HCT116 (cell line): ENCODE data around the gene ALK. TPM values are rescaled to one million over a fixed set of nuclear protein-coding genes. Genes with fewer than 3 reads are reported as not detected.

Experiments
- ATAC-seq: fragments of 200-7000 bp; cut with Tn5 transposase; 2 replicates; pipeline ENCODE4 v1.9.1; 2020; ENCODE audit warnings: mild to moderate bottlenecking, moderate library complexity
- BruUV-seq: library from RNA; stranded (reverse); fragments of 400-500 nt; replicated peaks from 2 replicates; lab custom pipeline; 2021; lab: Mats Ljungman, UMichigan
- CTCF ChIA-PET: fragments of 300-600 bp; sonication (Branson Sonifier 250); formaldehyde crosslinking; loops from one replicate; lab custom pipeline; 2021; ENCODE audit warnings: antibody characterized with exemption; lab: Charles Lee
- POLR2A ChIA-PET: fragments of 300-600, 350-600 bp; sonication (Branson Sonifier 250); formaldehyde crosslinking; loops from one replicate; lab custom pipeline; 2021; ENCODE audit warnings: antibody characterized with exemption; lab: Charles Lee
- RAD21 ChIA-PET, 2 experiments: fragments of 300-600 bp; sonication (Branson Sonifier 250); formaldehyde crosslinking; loops; one replicate each; lab custom pipeline; 2023; ENCODE audit warnings: low total read pairs in 2 of 2; ENCODE audit not compliant: uncharacterized antibody in 2 of 2, unreplicated experiment in 2 of 2, low non-redundant PET in 1 of 2; lab: Charles Lee
- DNase-seq: peaks from one replicate; pipeline ENCODE4 v3.0.0-alpha.2; 2010; ENCODE audit warnings: low read depth, low spot score
- H2AFZ ChIP-seq: fragments of 200-600 bp; shearing (Covaris generic), sonication (generic); 2 replicates; pipeline ENCODE4 v1.6.1; 2017; ENCODE audit warnings: low read depth, mixed run types, mixed read lengths, antibody characterized with exemption, low read length; ENCODE audit not compliant: poor library complexity, severe bottlenecking
- H3K27ac ChIP-seq: 2 replicates; pipeline ENCODE4 v1.5.1; 2012; ENCODE audit warnings: low read depth, low read length
- H3K27me3 ChIP-seq: fragments of 200-600 bp; sonication (generic); 2 replicates; pipeline ENCODE4 v1.6.1; 2016; ENCODE audit warnings: mixed run types, low read length, mixed read lengths; ENCODE audit not compliant: insufficient read depth
- H3K36me3 ChIP-seq, 2 experiments: fragments of 200-500 bp in 1 of 2; fragments of 200-600 bp in 1 of 2; sonication (Bioruptor generic) in 1 of 2; sonication (generic) in 1 of 2; 2 replicates each; pipeline versions ENCODE4 v1.5.1 to v1.6.1; 2014 to 2016; ENCODE audit warnings: low read length in 2 of 2, inconsistent platforms in 1 of 2, mixed read lengths in 1 of 2, mixed run types in 1 of 2; ENCODE audit not compliant: insufficient read depth in 2 of 2, control insufficient read depth in 1 of 2
- H3K4me1 ChIP-seq, 2 experiments: fragments of 200-600 bp in 1 of 2; sonication (generic) in 1 of 2; 2 replicates each; pipeline versions ENCODE4 v1.5.1 to v1.6.1; 2012 to 2017; ENCODE audit warnings: low read length in 2 of 2, inconsistent platforms in 1 of 2, mild to moderate bottlenecking in 1 of 2, mixed read lengths in 1 of 2, mixed run types in 1 of 2, moderate library complexity in 1 of 2; ENCODE audit not compliant: insufficient read depth in 2 of 2, control insufficient read depth in 1 of 2
- H3K4me2 ChIP-seq: fragments of 200-600 bp; sonication (generic); 2 replicates; pipeline ENCODE4 v1.6.1; 2017; ENCODE audit warnings: mixed run types, low read length, mixed read lengths
- H3K4me3 ChIP-seq, 2 experiments: fragments of 200-600 bp in 1 of 2; sonication (generic) in 1 of 2; replicated peaks in 1 of 2; 2 replicates each; pipeline ENCODE4 v1.5.1; 2011 to 2016; ENCODE audit warnings: low read length in 2 of 2, control low read depth in 1 of 2, low read depth in 1 of 2, mild to moderate bottlenecking in 1 of 2, mixed read lengths in 1 of 2, mixed run types in 1 of 2
- H3K79me2 ChIP-seq: fragments of 200-600 bp; sonication (generic); 2 replicates; pipeline ENCODE4 v1.6.1; 2017; ENCODE audit warnings: mild to moderate bottlenecking, mixed run types, low read length, moderate library complexity, mixed read lengths; ENCODE audit not compliant: insufficient read depth
- H3K9ac ChIP-seq: fragments of 200-600 bp; sonication (generic); 2 replicates; pipeline ENCODE4 v1.6.1; 2016; ENCODE audit warnings: low read length, mixed read lengths
- H3K9me2 ChIP-seq: fragments of 200-600 bp; sonication (generic), shearing (Covaris generic); 2 replicates; pipeline ENCODE4 v1.6.1; 2017; ENCODE audit warnings: mixed run types, mild to moderate bottlenecking, moderate library complexity; ENCODE audit not compliant: insufficient read depth
- H3K9me3 ChIP-seq, 2 experiments: fragments of 200-500 bp in 1 of 2; fragments of 200-600 bp in 1 of 2; sonication (Bioruptor generic) in 1 of 2; sonication (generic) in 1 of 2; 2 replicates each; pipeline ENCODE4 v1.6.1; 2014 to 2017; ENCODE audit warnings: low read length in 2 of 2, mixed read lengths in 2 of 2, inconsistent platforms in 1 of 2, low read depth in 1 of 2, mild to moderate bottlenecking in 1 of 2, mixed run types in 1 of 2, moderate library complexity in 1 of 2; ENCODE audit not compliant: control insufficient read depth in 1 of 2, insufficient read depth in 1 of 2
- H4K20me1 ChIP-seq: fragments of 200-600 bp; sonication (generic), shearing (Covaris generic); 2 replicates; pipeline ENCODE4 v1.6.1; 2017; ENCODE audit warnings: mixed run types, mild to moderate bottlenecking, moderate library complexity; ENCODE audit not compliant: insufficient read depth
- ATF3 ChIP-seq: IDR thresholded peaks from 2 replicates; pipeline ENCODE4 v1.6.1; 2012
- CBX3 ChIP-seq: IDR thresholded peaks from 2 replicates; pipeline ENCODE4 v1.6.1; 2012; ENCODE audit warnings: low read depth
- CEBPB ChIP-seq: IDR thresholded peaks from 2 replicates; pipeline ENCODE4 v1.6.1; 2012; ENCODE audit warnings: low read depth
- CTCF ChIP-seq, 3 experiments: fragments of 200-600 bp in 1 of 3; sonication (generic) in 1 of 3; IDR thresholded peaks in 2 of 3; conservative IDR thresholded peaks in 1 of 3; 2 replicates each; pipeline ENCODE4 v1.5.1; 2012 to 2017; ENCODE audit warnings: low read depth in 2 of 3, low read length in 2 of 3, antibody characterized with exemption in 1 of 3, borderline replicate concordance in 1 of 3, control low read depth in 1 of 3, mild to moderate bottlenecking in 1 of 3, mixed read lengths in 1 of 3, mixed run types in 1 of 3, moderate library complexity in 1 of 3; ENCODE audit not compliant: insufficient read depth in 1 of 3
- EZH2 ChIP-seq: fragments of 200-600 bp; sonication (generic); IDR thresholded peaks from 2 replicates; pipeline ENCODE4 v1.6.1; 2017; ENCODE audit warnings: antibody characterized with exemption, mixed run types
- FOSL1 ChIP-seq: IDR thresholded peaks from 2 replicates; pipeline ENCODE4 v1.6.1; 2012; ENCODE audit warnings: low read depth
- JUND ChIP-seq: IDR thresholded peaks from 2 replicates; pipeline ENCODE4 v1.6.1; 2012
- POLR2A ChIP-seq: IDR thresholded peaks from 2 replicates; pipeline ENCODE4 v1.7.0; 2011; ENCODE audit warnings: borderline replicate concordance; ENCODE audit not compliant: insufficient read depth, insufficient read length; ENCODE audit errors: extremely low read depth
- POLR2AphosphoS5 ChIP-seq: IDR thresholded peaks from 2 replicates; pipeline ENCODE4 v1.6.1; 2011; ENCODE audit warnings: mild to moderate bottlenecking, low read depth, low read length, moderate library complexity
- REST ChIP-seq: IDR thresholded peaks from 2 replicates; pipeline ENCODE4 v1.6.1; 2012; ENCODE audit warnings: low read depth
- SP1 ChIP-seq: IDR thresholded peaks from 2 replicates; pipeline ENCODE4 v1.6.1; 2012; ENCODE audit warnings: low read depth
- SRF ChIP-seq: IDR thresholded peaks from 2 replicates; pipeline ENCODE4 v1.6.1; 2012; ENCODE audit warnings: low read depth
- TCF7L2 ChIP-seq: IDR thresholded peaks from 2 replicates; pipeline ENCODE4 v1.7.0; 2011; ENCODE audit warnings: borderline replicate concordance, inconsistent platforms; ENCODE audit not compliant: insufficient read depth, insufficient read length; ENCODE audit errors: extremely low read depth
- ZBTB33 ChIP-seq: IDR thresholded peaks from 2 replicates; pipeline ENCODE4 v1.6.1; 2011; ENCODE audit warnings: mild to moderate bottlenecking, low read length, moderate library complexity; ENCODE audit not compliant: insufficient replicate concordance; ENCODE audit errors: extremely low read depth
- ZFX ChIP-seq: fragments of 450-650 bp; IDR thresholded peaks from 2 replicates; pipeline ENCODE4 v1.6.1; 2017
- intact Hi-C: fragments of 100-400 bp; cut with micrococcal nuclease; formaldehyde crosslinking; loops from 2 replicates; pipeline ENCODE4 v1.10.0; 2022
- total RNA-seq: library from RNA; stranded (reverse); gene quantifications from one replicate; pipeline ENCODE4 v1.2.1, GENCODE V29; 2021; ENCODE audit not compliant: unreplicated experiment

ALK gene
- total RNA-seq, 1 experiment from 2014 or later, result not detected

- Histone ChIP-seq H3K27me3 (peaks cover 49% of the 10 kb centered on the region; the same call in 1 of the 2 replicates), H3K4me2 (no peak overlapping the region), H3K36me3 (no peaks in the 10 kb centered on the region), H3K9me2 (no peaks in the 10 kb centered on the region), H2AFZ (no peak overlapping the region), H3K9me3 (no peaks in the 10 kb centered on the region), H3K27ac (no peak overlapping the region), H3K79me2 (no peaks in the 10 kb centered on the region)
- RAD21 ChIA-PET, result no interaction called here
- POLR2A ChIA-PET, result no interaction called here
- DNase-seq, result no peak
- CTCF ChIA-PET, result no interaction called here
- TF ChIP-seq CEBPB (no peak), CTCF (IDR thresholded peaks at IDR 0.05 in 2 of 3, conservative IDR thresholded peaks at IDR 0.05 in 1 of 3; ENCODE audit: borderline replicate concordance in 1 of 3, insufficient read depth in 1 of 3, low read depth in 2 of 3, low read length in 2 of 3) (no peak), ATF3 (no peak), POLR2A (no peak), ZFX (no peak), POLR2AphosphoS5 (no peak), TCF7L2 (no peak), REST (no peak), ZBTB33 (no peak), CBX3 (no peak), EZH2 (no peak), SRF (no peak), JUND (no peak), FOSL1 (no peak), SP1 (no peak)
- TF ChIP-seq, all 23 proteins: peak for 0
- Histone ChIP-seq H3K4me3 (no peak overlapping the region), H3K9ac (no peak overlapping the region), H3K4me1 (no peaks in the 10 kb centered on the region), H4K20me1 (no peaks in the 10 kb centered on the region)
- no peak for ATAC-seq
- intact Hi-C loops, result no loop called here
- no TSS peak for BruUV-seq
These were observed 191.5 kb downstream of the ALK start for GRCh38 chr2:29729932-29730331.
